CD4-positive, alpha-beta memory T cell (primary cell): ENCODE data around the gene EXD3. TPM values are rescaled to one million over a fixed set of nuclear protein-coding genes. Genes with fewer than 3 reads are reported as not detected.
"Not testable (repeated sequence)": the region's sequence is repeated elsewhere in the genome, so short reads cannot be mapped to it uniquely, and the experiment has no call there.

Experiments
- CTCF ChIA-PET: fragments of 350-600 bp; sonication (Branson Sonifier 250); formaldehyde crosslinking; loops from one replicate; lab custom pipeline; 2021; ENCODE audit warnings: inconsistent platforms; ENCODE audit not compliant: partially characterized antibody; lab: Charles Lee
- POLR2A ChIA-PET: fragments of 350-600 bp; sonication (Branson Sonifier 250); formaldehyde crosslinking; loops from one replicate; lab custom pipeline; 2021; ENCODE audit not compliant: partially characterized antibody; lab: Charles Lee
- DNase-seq, 5 donors: peaks; one replicate each; pipeline versions ENCODE4 v3.0.0 to v3.0.0-alpha.2; 2020 to 2022; ENCODE audit warnings: mixed read lengths in 1 of 5
- H3K27ac ChIP-seq: one replicate; pipeline ENCODE4 v1.7.0; 2013; ENCODE audit warnings: low read depth, low read length
- H3K27me3 ChIP-seq: 2 replicates; pipeline ENCODE4 v1.7.0; 2013; ENCODE audit warnings: mild to moderate bottlenecking, low read length, moderate library complexity; ENCODE audit not compliant: insufficient read depth
- H3K36me3 ChIP-seq: 2 replicates; pipeline ENCODE4 v1.7.0; 2013; ENCODE audit warnings: mild to moderate bottlenecking, low read length, moderate library complexity; ENCODE audit not compliant: insufficient read depth
- H3K4me1 ChIP-seq: 2 replicates; pipeline ENCODE4 v1.7.0; 2013; ENCODE audit warnings: mild to moderate bottlenecking, low read length, moderate library complexity; ENCODE audit not compliant: insufficient read depth
- H3K4me3 ChIP-seq, 2 donors: one replicate each; pipeline ENCODE4 v1.7.0; 2013; ENCODE audit warnings: low read length in 2 of 2, mild to moderate bottlenecking in 1 of 2
- H3K9me3 ChIP-seq, 2 donors: one replicate each; pipeline ENCODE4 v1.7.0; 2013; ENCODE audit warnings: low read length in 2 of 2, control low read depth in 1 of 2; ENCODE audit not compliant: control insufficient read depth in 1 of 2
- H3K27ac Mint-ChIP-seq, 7 donors: one replicate each; pipeline ENCODE4 v1.8.0; 2020 to 2021; ENCODE audit warnings: mixed read lengths in 7 of 7, mild to moderate bottlenecking in 6 of 7, inconsistent platforms in 3 of 7, moderate library complexity in 3 of 7
- H3K27me3 Mint-ChIP-seq, 2 donors: one replicate each; pipeline ENCODE4 v1.8.0; 2020 to 2021; ENCODE audit warnings: mixed read lengths in 2 of 2
- H3K36me3 Mint-ChIP-seq, 2 donors: one replicate each; pipeline ENCODE4 v1.8.0; 2020 to 2021; ENCODE audit warnings: mixed read lengths in 2 of 2, inconsistent platforms in 1 of 2, mild to moderate bottlenecking in 1 of 2
- H3K4me1 Mint-ChIP-seq, 4 donors: one replicate each; pipeline ENCODE4 v1.8.0; 2020 to 2021; ENCODE audit warnings: mixed read lengths in 4 of 4, mild to moderate bottlenecking in 1 of 4
- H3K4me3 Mint-ChIP-seq, 8 donors: one replicate each; pipeline ENCODE4 v1.8.0; 2020 to 2021; ENCODE audit warnings: mixed read lengths in 8 of 8, mild to moderate bottlenecking in 7 of 8, moderate library complexity in 6 of 8, inconsistent platforms in 3 of 8
- H3K9me3 Mint-ChIP-seq, 8 donors: one replicate each; pipeline ENCODE4 v1.8.0; 2020 to 2021; ENCODE audit warnings: mixed read lengths in 8 of 8, mild to moderate bottlenecking in 5 of 8, inconsistent platforms in 3 of 8, moderate library complexity in 1 of 8
- intact Hi-C: fragments of 100-400 bp; cut with micrococcal nuclease; formaldehyde crosslinking; loops from one replicate; pipeline ENCODE4 v1.15.1; 2023
- polyA plus RNA-seq, 2 donors: library from polyadenylated mRNA; unstranded; fragments of 300-500 nt; fragmentation: Illumina TruSeq; gene quantifications; one replicate each; pipeline ENCODE4 v1.2.3, GENCODE V29; 2021
- total RNA-seq, 2 experiments: library from RNA; stranded (reverse); gene quantifications; one replicate each; pipeline ENCODE4 v1.2.3, GENCODE V29; 2021

Gene EXD3
- total and polyA plus RNA-seq, 4 experiments from 2014 or later = 2.5 to 21.9 (median 14.2) TPM

GRCh38 chr9:137450539-137451222 is 27.7 kb upstream of the EXD3 start:
- peak; percentile 46 to 64 (median 48) for DNase-seq
- H3K36me3 ChIP-seq, H3K9me3 Mint-ChIP-seq, H3K9me3 ChIP-seq, H3K27me3 Mint-ChIP-seq, H3K36me3 Mint-ChIP-seq, H3K4me3 ChIP-seq, intact Hi-C loops, H3K27ac ChIP-seq, H3K27me3 ChIP-seq: not testable (repeated sequence)
- POLR2A ChIA-PET = interaction anchor here (1.2 to 1.4 kb wide), 2 partner anchors 9 to 28 kb away, joined by 5 to 6 read pairs; partner anchors contain the start of genes EXD3, NOXA1 and NSMF
- Mint-ChIP-seq H3K4me3 (peak overlapping the region in 6 of 8 donors; percentile 25 to 82 (median 74)), H3K27ac (peak overlapping the region in 6 of 7 donors; percentile 82 to 96 (median 91)), H3K4me1 (peaks cover 9 to 57% (median 25%) of the 10 kb centered on the region in 4 donors)
- CTCF ChIA-PET = interaction anchor here (0.5 kb wide), 1 partner anchor 618 kb away, joined by 3 read pairs; no protein-coding TSS in a partner anchor
- H3K4me1 ChIP-seq = peaks cover 55% of the 10 kb centered on the region

- Mint-ChIP-seq H3K9me3 (peaks cover 0 to 6% (median 0%) of the 10 kb centered on the region in 8 donors), H3K27ac (peak overlapping the region; percentile 78 to 95 (median 88)), H3K4me3 (peak overlapping the region in 5 of 8 donors; percentile 25 to 61 (median 40)), H3K4me1 (peaks cover 12 to 61% (median 29%) of the 10 kb centered on the region in 4 donors), H3K36me3 (no peaks in the 10 kb centered on the region), H3K27me3 (no peaks in the 10 kb centered on the region)
- intact Hi-C loops = no loop called here
- ChIA-PET CTCF (interaction anchor here (0.5 kb wide), 1 partner anchor 617 kb away, joined by 3 read pairs; no protein-coding TSS in a partner anchor), POLR2A (interaction anchor here (1.2 to 1.4 kb wide), 2 partner anchors 9 to 27 kb away, joined by 5 to 6 read pairs; partner anchors contain the start of genes EXD3, NOXA1 and NSMF)
- H3K27ac ChIP-seq = no peak overlapping the region
- H3K9me3 ChIP-seq = no peaks in the 10 kb centered on the region
- no peaks in the 10 kb centered on the region for H3K36me3 ChIP-seq
- no peak overlapping the region for H3K4me3 ChIP-seq
- H3K4me1 ChIP-seq = peaks cover 60% of the 10 kb centered on the region
- H3K27me3 ChIP-seq = no peaks in the 10 kb centered on the region
- DNase-seq = peak; percentile 57 to 74 (median 58)
Observed at GRCh38 chr9:137449931-137450538, 27.1 kb upstream of the EXD3 start.

- Histone ChIP-seq H3K9me3 (no peaks in the 10 kb centered on the region), H3K27me3 (no peaks in the 10 kb centered on the region), H3K4me1 (peaks cover 55% of the 10 kb centered on the region), H3K4me3 (no peak overlapping the region), H3K27ac (no peak overlapping the region), H3K36me3 (no peaks in the 10 kb centered on the region)
- intact Hi-C loops = no loop called here
- H3K4me1 Mint-ChIP-seq = peaks cover 12 to 55% (median 28%) of the 10 kb centered on the region in 4 donors
- POLR2A ChIA-PET = interaction anchor here (1.2 to 1.4 kb wide), 2 partner anchors 10 to 26 kb away, joined by 5 to 6 read pairs; partner anchors contain the start of genes EXD3, NOXA1 and NSMF
- H3K36me3 Mint-ChIP-seq = no peaks in the 10 kb centered on the region
- CTCF ChIA-PET = no interaction called here
- peaks cover 0 to 6% (median 0%) of the 10 kb centered on the region in 8 donors for H3K9me3 Mint-ChIP-seq
- peak in 1 of 5 donors; percentile 32 for DNase-seq
- no peaks in the 10 kb centered on the region for H3K27me3 Mint-ChIP-seq
- H3K4me3 Mint-ChIP-seq = peak overlapping the region in 1 of 8 donors; percentile 61
- H3K27ac Mint-ChIP-seq = peak overlapping the region in 3 of 7 donors; percentile 22 to 91 (median 70)
Observed at GRCh38 chr9:137449081-137449844, 26.3 kb upstream of the EXD3 start.

GRCh38 chr9:137448602-137448962 is 25.6 kb upstream of the EXD3 start:
- no peaks in the 10 kb centered on the region for H3K36me3 Mint-ChIP-seq
- Histone ChIP-seq H3K4me1 (peaks cover 51% of the 10 kb centered on the region), H3K27me3 (no peaks in the 10 kb centered on the region), H3K9me3 (no peaks in the 10 kb centered on the region), H3K27ac (no peak overlapping the region), H3K36me3 (no peaks in the 10 kb centered on the region), H3K4me3 (no peak overlapping the region)
- DNase-seq = no peak
- ChIA-PET CTCF (no interaction called here), POLR2A (interaction anchor here (1.1 kb wide), 1 partner anchor 26 kb away, joined by 3 read pairs; the partner anchor contains the start of genes EXD3 and NOXA1)
- H3K4me3 Mint-ChIP-seq = no peak overlapping the region
- H3K4me1 Mint-ChIP-seq = peaks cover 12 to 53% (median 27%) of the 10 kb centered on the region in 4 donors
- peak overlapping the region in 2 of 7 donors; percentile 69 to 91 for H3K27ac Mint-ChIP-seq
- intact Hi-C loops = no loop called here
- peaks cover 0 to under 1% of the 10 kb centered on the region in 2 donors for H3K27me3 Mint-ChIP-seq
- H3K9me3 Mint-ChIP-seq = peaks cover 0 to 6% (median 0%) of the 10 kb centered on the region in 8 donors

- CTCF ChIA-PET = no interaction called here
Observed at GRCh38 chr9:137447722-137448601, 25.0 kb upstream of the EXD3 start.

GRCh38 chr9:137446851-137447471 is 24.0 kb upstream of the EXD3 start:
- Histone ChIP-seq H3K27me3 (no peaks in the 10 kb centered on the region), H3K4me1 (peaks cover 35% of the 10 kb centered on the region), H3K36me3 (no peaks in the 10 kb centered on the region), H3K4me3 (no peak overlapping the region), H3K9me3 (no peaks in the 10 kb centered on the region), H3K27ac (no peak overlapping the region)
- ChIA-PET CTCF (interaction anchor here (1.7 kb wide), 1 partner anchor 10 kb away, joined by 4 read pairs; no protein-coding TSS in a partner anchor), POLR2A (no interaction called here)
- Mint-ChIP-seq H3K9me3 (peaks cover 0 to 6% (median under 1%) of the 10 kb centered on the region in 8 donors), H3K36me3 (no peaks in the 10 kb centered on the region), H3K27me3 (peaks cover under 1 to 2% of the 10 kb centered on the region in 2 donors), H3K4me1 (peaks cover 10 to 40% (median 23%) of the 10 kb centered on the region in 4 donors), H3K27ac (peak overlapping the region in 5 of 7 donors; percentile 19 to 78 (median 42)), H3K4me3 (no peak overlapping the region)
- intact Hi-C loops = no loop called here
- peak in 1 of 5 donors; percentile 29 for DNase-seq

More at GRCh38 chr9:137447722-137448601, 25.0 kb upstream of the EXD3 start:
- H3K27me3 Mint-ChIP-seq = peaks cover 0 to 2% of the 10 kb centered on the region in 2 donors
- peaks cover 12 to 49% (median 26%) of the 10 kb centered on the region in 4 donors for H3K4me1 Mint-ChIP-seq
- Histone ChIP-seq H3K9me3 (no peaks in the 10 kb centered on the region), H3K27me3 (no peaks in the 10 kb centered on the region), H3K27ac (no peak overlapping the region), H3K4me3 (no peak overlapping the region), H3K36me3 (no peaks in the 10 kb centered on the region), H3K4me1 (peaks cover 45% of the 10 kb centered on the region)
- H3K4me3 Mint-ChIP-seq = no peak overlapping the region
- H3K27ac Mint-ChIP-seq = peak overlapping the region in 1 of 7 donors; percentile 91
- peaks cover 0 to 6% (median 0%) of the 10 kb centered on the region in 8 donors for H3K9me3 Mint-ChIP-seq
- POLR2A ChIA-PET = interaction anchor here (1.1 kb wide), 1 partner anchor 25 kb away, joined by 3 read pairs; the partner anchor contains the start of genes EXD3 and NOXA1
- no peaks in the 10 kb centered on the region for H3K36me3 Mint-ChIP-seq
- intact Hi-C loops = no loop called here
- DNase-seq = no peak
